Measurements from ENCODE around the gene ADGRV1. TPM values are rescaled to one million over a fixed set of nuclear protein-coding genes. Genes with fewer than 3 reads are reported as not detected.

ADGRV1 gene
- total RNA-seq, 1 donor: 0.43 TPM

GRCh38 chr5:90528601-90529193 lies 29.9 kb upstream of the ADGRV1 start:
- peak; percentile 57 for DNase-seq (ENCODE audit: low read depth)
- TF ChIP-seq CTCF (IDR thresholded peaks at IDR 0.05; ENCODE audit: insufficient read depth, low read depth, low read length): no peak

GRCh38 chr5:90529194-90529938 lies 29.2 kb upstream of the ADGRV1 start, which contains the start of gene LYSMD3:
LYSMD3 (minus strand) TSS chr5:90529584; CDS start chr5:90525289, 4,295 bp downstream.
- peak; percentile 98 for DNase-seq (ENCODE audit: low read depth)
- peak within 1 kb of the TSS; percentile 85 for H3K4me3 ChIP-seq (ENCODE audit: low read depth, low read length)
- TF ChIP-seq CTCF (IDR thresholded peaks at IDR 0.05; ENCODE audit: insufficient read depth, low read depth, low read length): no peak

More at GRCh38 chr5:90528601-90529193, 29.9 kb upstream of the ADGRV1 start:
- H3K4me3 ChIP-seq (ENCODE audit: low read depth, low read length): peak overlapping the region; percentile 85

DNA sequence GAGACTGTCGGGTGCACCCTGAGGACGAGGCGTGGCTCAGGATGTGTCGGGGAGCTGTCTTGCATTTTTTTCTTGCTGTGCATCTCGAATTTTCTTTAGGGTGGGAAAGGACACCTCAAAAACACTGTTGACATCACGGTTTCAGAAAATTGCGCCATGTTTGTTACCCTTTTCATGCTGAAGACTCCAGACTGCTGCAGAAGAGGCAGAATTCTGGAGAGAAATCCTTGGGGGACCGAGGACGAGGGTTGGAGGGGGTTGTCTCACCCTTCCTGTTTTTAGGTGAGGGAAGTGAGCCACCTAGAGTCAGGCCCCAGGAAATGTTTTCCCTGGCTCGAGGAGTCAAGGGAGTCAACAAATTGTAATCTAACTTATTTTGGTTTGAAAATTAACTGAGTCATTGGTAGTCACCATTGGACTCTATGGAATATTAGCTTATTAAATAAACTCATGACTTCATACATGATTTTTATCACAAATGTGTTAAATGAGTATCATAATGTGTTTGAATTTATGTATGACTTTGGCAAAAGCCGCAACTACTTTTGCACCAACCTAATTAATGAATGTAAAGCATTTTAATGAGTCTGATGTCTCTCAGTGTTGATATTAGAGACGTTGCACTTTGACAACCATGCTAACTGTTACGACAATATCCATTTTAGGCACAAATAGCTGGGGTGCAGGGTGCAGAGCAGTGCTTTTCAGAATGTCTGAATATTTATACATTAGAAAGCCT lies 28.5 kb upstream of the ADGRV1 start:
- TF ChIP-seq CTCF (IDR thresholded peaks at IDR 0.05; ENCODE audit: insufficient read depth, low read depth, low read length): peak; percentile 79
- H3K4me3 ChIP-seq (ENCODE audit: low read depth, low read length): peak overlapping the region; percentile 85
- peak; percentile 81 for DNase-seq (ENCODE audit: low read depth)

DNA sequence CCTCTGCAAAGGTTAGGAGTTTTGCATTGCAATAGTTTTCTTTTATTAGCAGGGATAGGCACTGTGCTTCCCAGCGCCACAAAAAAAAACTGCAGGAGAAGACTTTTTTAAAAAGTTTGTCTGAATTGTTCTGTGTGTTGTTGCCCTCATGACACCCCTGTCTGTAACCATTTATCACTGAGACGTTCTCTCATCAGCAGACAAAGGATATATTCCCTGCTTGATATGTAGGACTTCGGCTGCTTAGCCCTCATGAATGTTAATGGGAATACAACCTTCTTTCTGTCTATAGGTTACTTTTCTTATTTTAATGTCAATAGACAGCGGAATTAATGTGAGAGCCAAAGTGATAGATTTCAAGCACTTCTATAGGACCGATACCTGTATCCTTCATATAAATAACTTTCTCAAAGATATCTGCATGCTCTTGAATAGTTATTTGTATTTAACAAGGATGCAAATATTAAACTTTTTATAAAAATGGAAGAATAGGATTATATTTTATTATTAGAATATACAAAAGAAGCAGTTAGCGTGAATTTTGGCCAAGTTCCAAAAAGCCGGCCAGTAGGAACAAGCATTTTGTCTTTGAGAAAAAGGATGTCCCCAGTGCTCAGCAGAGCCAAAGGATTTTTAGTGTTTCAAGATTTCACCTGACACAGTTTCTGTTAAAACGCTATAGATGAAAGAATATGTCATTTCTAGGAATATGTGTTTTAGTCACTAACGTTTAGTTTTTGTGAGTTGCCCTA lies 27.7 kb upstream of the ADGRV1 start:
- no peak for DNase-seq (ENCODE audit: low read depth)
- no peak for TF ChIP-seq CTCF (IDR thresholded peaks at IDR 0.05; ENCODE audit: insufficient read depth, low read depth, low read length)
- H3K4me3 ChIP-seq (ENCODE audit: low read depth, low read length): no peak overlapping the region

- TF ChIP-seq CTCF (IDR thresholded peaks at IDR 0.05; ENCODE audit: insufficient read depth, low read depth, low read length): no peak
- no peak for DNase-seq (ENCODE audit: low read depth)
- H3K4me3 ChIP-seq (ENCODE audit: low read depth, low read length): no peak overlapping the region
Observed at GRCh38 chr5:90533794-90534193, 24.8 kb upstream of the ADGRV1 start.

DNA sequence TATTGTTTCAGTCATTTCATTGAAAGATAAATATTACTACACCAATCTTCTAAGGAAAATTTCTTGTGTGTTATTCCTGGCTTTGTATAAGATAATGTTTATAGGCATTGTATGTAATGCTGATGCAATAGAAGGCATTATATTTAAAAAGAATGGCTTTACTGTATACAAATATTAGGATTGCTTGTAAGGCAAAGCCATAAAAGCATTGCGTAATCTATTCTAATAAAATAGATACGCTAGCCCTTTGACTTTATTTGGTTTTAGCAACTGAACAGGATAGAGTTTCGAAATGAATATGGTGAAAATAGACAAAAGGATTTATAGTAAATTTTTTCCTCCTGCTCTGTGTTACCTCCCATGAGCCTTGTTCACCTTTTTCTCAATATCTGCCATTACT lies 23.7 kb upstream of the ADGRV1 start:
- DNase-seq (ENCODE audit: low read depth): peak; percentile 48
- TF ChIP-seq CTCF (IDR thresholded peaks at IDR 0.05; ENCODE audit: insufficient read depth, low read depth, low read length): no peak
- no peak overlapping the region for H3K4me3 ChIP-seq (ENCODE audit: low read depth, low read length)

Measured in fibroblast of villous mesenchyme (primary cell).